ENCODE measurements around the gene NTNG1. TPM values are rescaled to one million over a fixed set of nuclear protein-coding genes. Genes with fewer than 3 reads are reported as not detected.
A peak's percentile ranks its signal among the peaks of the same experiment; 100 is the strongest.

Gene NTNG1
- total and polyA plus RNA-seq, 2 of the 8 experiments (the other 6 are each of a cell fraction or from before 2014, with no cell fraction given), result 1.2 to 4.1 TPM

GRCh38 chr1:107139833-107140702 lies 771 bp upstream of the NTNG1 start (continued):
- TF ChIP-seq SP4 (IDR thresholded peaks at IDR 0.05; ENCODE audit: low read length) (no peak), NRF1 (IDR thresholded peaks at IDR 0.05; ENCODE audit: low read depth, low read length) (0 out of 2 replicates have a peak, but pooled peaks have one; percentile 3), TBP (IDR thresholded peaks at IDR 0.05; ENCODE audit: low read depth, low read length) (peak; percentile 27; the same call in 1 of the 2 replicates), SIN3A (conservative IDR thresholded peaks at IDR 0.05 in 1 of 2, IDR thresholded peaks at IDR 0.05 in 1 of 2; ENCODE audit: low read depth in 1 of 2, low read length in 2 of 2) (peak in 1 of 2 experiments; percentile 75; a peak in 1 of 4 replicates), RXRA (IDR thresholded peaks at IDR 0.05; ENCODE audit: insufficient read depth, low read depth, low read length) (no peak), TAF1 (IDR thresholded peaks at IDR 0.05; ENCODE audit: low read depth, low read length) (0 out of 2 replicates have a peak, but pooled peaks have one; percentile 36), POLR2A (IDR thresholded peaks at IDR 0.05; ENCODE audit: control extremely low read depth in 1 of 2, low read depth in 2 of 2, low read length in 2 of 2) (no peak), RBBP5 (IDR thresholded peaks at IDR 0.05; ENCODE audit: borderline replicate concordance, low read depth, low read length) (peak; percentile 95), CHD1 (IDR thresholded peaks at IDR 0.05; ENCODE audit: low read depth, low read length) (no peak), RFX5 (IDR thresholded peaks at IDR 0.05; ENCODE audit: borderline replicate concordance, low read depth, low read length) (no peak), JUN (IDR thresholded peaks at IDR 0.05; ENCODE audit: low read depth, low read length) (no peak), MAX (IDR thresholded peaks at IDR 0.05) (peak; percentile 73), EZH2 (IDR thresholded peaks at IDR 0.05; ENCODE audit: low read depth, low read length, severe bottlenecking) (no peak), FOSL1 (IDR thresholded peaks at IDR 0.05; ENCODE audit: insufficient read depth, low read depth, low read length) (peak; percentile 90), JUND (IDR thresholded peaks at IDR 0.05; ENCODE audit: low read length) (0 out of 2 replicates have a peak, but pooled peaks have one; percentile 22), ATF2 (IDR thresholded peaks at IDR 0.05; ENCODE audit: low read length) (no peak), POLR2AphosphoS5 (IDR thresholded peaks at IDR 0.05; ENCODE audit: low read depth, low read length) (no peak), CBX8 (IDR thresholded peaks at IDR 0.05; ENCODE audit: borderline replicate concordance, low read depth, low read length) (no peak), TEAD4 (IDR thresholded peaks at IDR 0.05; ENCODE audit: low read depth, low read length) (0 out of 2 replicates have a peak, but pooled peaks have one; percentile 1), TCF12 (IDR thresholded peaks at IDR 0.05; ENCODE audit: low read depth, low read length) (0 out of 2 replicates have a peak, but pooled peaks have one; percentile 12), EGR1 (IDR thresholded peaks at IDR 0.05; ENCODE audit: borderline replicate concordance, low read depth, low read length) (no peak; the same call in 1 of the 2 replicates), HDAC2 (IDR thresholded peaks at IDR 0.05; ENCODE audit: borderline replicate concordance in 1 of 2, low read depth in 2 of 2, low read length in 2 of 2) (peak in 1 of 2 experiments; percentile 33; a peak in 1 of 4 replicates)
